Measurements from ENCODE around the gene VPS35L.
A peak's percentile ranks its signal among the peaks of the same experiment; 100 is the strongest.
"Not testable (repeated sequence)": the region's sequence is repeated elsewhere in the genome, so short reads cannot be mapped to it uniquely, and the experiment has no call there.

The VPS35L gene

GRCh38 chr16:19715566-19715965 lies 160.1 kb downstream of the VPS35L start:
- no peak for DNase-seq

- no peak for DNase-seq
Measured at GRCh38 chr16:19716183-19716582, 160.7 kb downstream of the VPS35L start.

GRCh38 chr16:19716728-19717127 lies 161.2 kb downstream of the VPS35L start:
- DNase-seq, result not testable (repeated sequence)

- no peak for DNase-seq
Measured at GRCh38 chr16:19717314-19717713, 161.8 kb downstream of the VPS35L start.

GRCh38 chr16:19717741-19718623 lies 162.5 kb downstream of the VPS35L start, which contains the start of the genes IQCK and KNOP1:
Gene IQCK (plus strand): TSS chr16:19718271. CDS start chr16:19718307, 36 bp downstream.
Gene KNOP1 (minus strand): TSS chr16:19718227. CDS start chr16:19715035, 3,192 bp downstream.
- DNase-seq, result peak; percentile 86 to 92

- no peak for DNase-seq
Measured at GRCh38 chr16:19718624-19718965, 163.1 kb downstream of the VPS35L start.

GRCh38 chr16:19722269-19722952 lies 166.9 kb downstream of the VPS35L start:
- no peak for DNase-seq

- DNase-seq, result no peak
Measured at GRCh38 chr16:19722981-19723380, 167.5 kb downstream of the VPS35L start.

GRCh38 chr16:19728636-19728965 lies 173.1 kb downstream of the VPS35L start:
- no peak for DNase-seq

GRCh38 chr16:19733551-19733950 lies 178.0 kb downstream of the VPS35L start:
- DNase-seq, result no peak

- DNase-seq, result no peak
Measured at GRCh38 chr16:19735074-19735867, 179.8 kb downstream of the VPS35L start.

- DNase-seq, result no peak
Measured at GRCh38 chr16:19737306-19738038, 182.0 kb downstream of the VPS35L start.

- DNase-seq, result no peak
Measured at GRCh38 chr16:19741354-19741753, 185.9 kb downstream of the VPS35L start.

GRCh38 chr16:19743816-19744159 lies 188.3 kb downstream of the VPS35L start:
- DNase-seq, result no peak

- no peak for DNase-seq
Measured at GRCh38 chr16:19744670-19745069, 189.2 kb downstream of the VPS35L start.

- no peak for DNase-seq
Measured at GRCh38 chr16:19745286-19746010, 189.9 kb downstream of the VPS35L start.

GRCh38 chr16:19746561-19746960 lies 191.1 kb downstream of the VPS35L start:
- DNase-seq, result no peak

- no peak for DNase-seq
Measured at GRCh38 chr16:19748389-19749168, 193.1 kb downstream of the VPS35L start.

GRCh38 chr16:19749571-19750080 lies 194.1 kb downstream of the VPS35L start:
- DNase-seq, result no peak
